Gastroesophageal sphincter (tissue), 3 donors: ENCODE results near the gene SPEN.

Source experiments
- POLR2A ChIP-seq, 2 donors: fragments of 450-650 bp; IDR thresholded peaks; one replicate each; pipeline ENCODE4 v1.6.1; 2017; ENCODE audit warnings: antibody characterized with exemption in 2 of 2, mild to moderate bottlenecking in 2 of 2, moderate library complexity in 1 of 2
- POLR2AphosphoS5 ChIP-seq: sonication (generic); formaldehyde crosslinking; IDR thresholded peaks from one replicate; pipeline ENCODE4 v1.6.1; 2017; ENCODE audit warnings: antibody characterized with exemption
- TF ChIP-seq, protein P1 (sequence below), 4 experiments: fragments of 200-600 bp in 2 of 4; fragments of 450-650 bp in 2 of 4; sonication (generic) in 1 of 4; IDR thresholded peaks; one replicate each; pipeline ENCODE4 v1.5.1; 2017 to 2019; ENCODE audit warnings: antibody characterized with exemption in 4 of 4, mild to moderate bottlenecking in 2 of 4, moderate library complexity in 2 of 4

DNA sequence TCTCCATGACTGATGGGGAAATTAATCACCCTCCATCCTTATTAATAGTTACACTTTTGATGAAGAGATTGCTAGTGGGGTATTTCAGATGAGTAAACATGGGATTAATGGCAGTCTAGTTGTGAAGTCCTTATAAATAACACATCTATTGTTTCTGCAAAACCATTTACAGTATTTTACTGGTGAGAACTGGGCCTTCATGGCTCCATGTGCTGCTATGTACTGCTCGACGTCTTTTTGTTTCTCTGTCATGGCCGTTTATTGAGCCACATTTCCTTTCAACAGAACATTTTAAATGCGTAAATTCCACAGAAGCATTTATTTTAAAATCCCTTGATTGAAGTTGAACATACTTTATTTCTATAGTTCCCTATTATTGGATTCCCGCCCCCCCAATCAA, 34.5 kb downstream of the SPEN start:
- TF ChIP-seq POLR2A (IDR thresholded peaks at IDR 0.05) (no peak), POLR2AphosphoS5 (no peak)
- TF ChIP-seq, protein P1, sequence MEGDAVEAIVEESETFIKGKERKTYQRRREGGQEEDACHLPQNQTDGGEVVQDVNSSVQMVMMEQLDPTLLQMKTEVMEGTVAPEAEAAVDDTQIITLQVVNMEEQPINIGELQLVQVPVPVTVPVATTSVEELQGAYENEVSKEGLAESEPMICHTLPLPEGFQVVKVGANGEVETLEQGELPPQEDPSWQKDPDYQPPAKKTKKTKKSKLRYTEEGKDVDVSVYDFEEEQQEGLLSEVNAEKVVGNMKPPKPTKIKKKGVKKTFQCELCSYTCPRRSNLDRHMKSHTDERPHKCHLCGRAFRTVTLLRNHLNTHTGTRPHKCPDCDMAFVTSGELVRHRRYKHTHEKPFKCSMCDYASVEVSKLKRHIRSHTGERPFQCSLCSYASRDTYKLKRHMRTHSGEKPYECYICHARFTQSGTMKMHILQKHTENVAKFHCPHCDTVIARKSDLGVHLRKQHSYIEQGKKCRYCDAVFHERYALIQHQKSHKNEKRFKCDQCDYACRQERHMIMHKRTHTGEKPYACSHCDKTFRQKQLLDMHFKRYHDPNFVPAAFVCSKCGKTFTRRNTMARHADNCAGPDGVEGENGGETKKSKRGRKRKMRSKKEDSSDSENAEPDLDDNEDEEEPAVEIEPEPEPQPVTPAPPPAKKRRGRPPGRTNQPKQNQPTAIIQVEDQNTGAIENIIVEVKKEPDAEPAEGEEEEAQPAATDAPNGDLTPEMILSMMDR (IDR thresholded peaks at IDR 0.05): no peak
